IPS-20b (cell line): ENCODE measurements around the gene LANCL2.
A peak's percentile ranks its signal among the peaks of the same experiment; 100 is the strongest.
"Not testable (repeated sequence)": the region's sequence is repeated elsewhere in the genome, so short reads cannot be mapped to it uniquely, and the experiment has no call there.

ENCODE experiments used
- H3K27ac ChIP-seq: one replicate; pipeline ENCODE4 v1.5.1; 2013; ENCODE audit warnings: low read length
- H3K27me3 ChIP-seq: 2 replicates; pipeline ENCODE4 v1.6.1; 2013; ENCODE audit warnings: mild to moderate bottlenecking, low read length, inconsistent platforms; ENCODE audit not compliant: insufficient read depth
- H3K36me3 ChIP-seq: 2 replicates; pipeline ENCODE4 v1.6.1; 2013; ENCODE audit warnings: low read depth, mild to moderate bottlenecking, inconsistent platforms, low read length, moderate library complexity; ENCODE audit not compliant: insufficient read depth
- H3K4me1 ChIP-seq: 2 replicates; pipeline ENCODE4 v1.6.1; 2013; ENCODE audit warnings: mild to moderate bottlenecking, control low read depth, inconsistent platforms, low read length, moderate library complexity; ENCODE audit not compliant: insufficient read depth
- H3K4me3 ChIP-seq: 2 replicates; pipeline ENCODE4 v1.5.1; 2013; ENCODE audit warnings: mild to moderate bottlenecking, low read length, inconsistent platforms
- H3K9ac ChIP-seq: 2 replicates; pipeline ENCODE4 v1.6.1; 2013; ENCODE audit warnings: low read depth, mild to moderate bottlenecking, inconsistent platforms, low read length, moderate library complexity
- H3K9me3 ChIP-seq: 2 replicates; pipeline ENCODE4 v1.6.1; 2013; ENCODE audit warnings: mild to moderate bottlenecking, low read depth, low read length, inconsistent platforms; ENCODE audit not compliant: insufficient read depth

The LANCL2 gene

DNA sequence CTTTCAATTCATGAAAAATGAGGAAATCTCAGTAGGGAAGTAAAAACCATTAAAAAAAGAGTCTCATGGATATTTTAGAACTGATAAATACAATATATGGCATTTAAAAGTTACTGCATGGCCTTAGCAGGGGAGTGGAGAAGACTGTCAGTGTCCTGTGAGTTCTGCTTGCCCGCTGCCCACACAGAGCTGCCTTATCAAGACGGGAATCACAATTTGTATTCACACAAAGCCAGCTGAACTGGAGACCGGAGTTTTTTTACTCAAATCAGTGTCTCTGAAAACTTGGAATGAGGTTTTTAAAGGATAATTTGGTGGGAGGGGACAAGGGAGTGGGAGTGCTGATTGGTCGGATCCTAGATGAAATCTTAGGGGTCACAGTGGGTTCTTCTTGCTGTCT is 17.1 kb downstream of the LANCL2 start:
- Histone ChIP-seq H3K36me3 (0 out of 2 replicates have a peak, but pooled peaks cover 4% of the 10 kb centered on the region), H3K9me3 (peaks cover 38% of the 10 kb centered on the region), H3K27ac (no peak overlapping the region), H3K4me3 (no peak overlapping the region), H3K27me3 (no peaks in the 10 kb centered on the region), H3K9ac (no peak overlapping the region), H3K4me1 (peaks cover 7% of the 10 kb centered on the region)

- Histone ChIP-seq H3K4me3 (no peak overlapping the region), H3K4me1 (peaks cover 2% of the 10 kb centered on the region), H3K27me3 (no peaks in the 10 kb centered on the region), H3K27ac (no peak overlapping the region), H3K9me3 (peaks cover 67% of the 10 kb centered on the region), H3K36me3 (peaks cover 10% of the 10 kb centered on the region; the same call in 1 of the 2 replicates), H3K9ac (no peak overlapping the region)
Observed at GRCh38 chr7:55386541-55386940, 21.4 kb downstream of the LANCL2 start.

DNA sequence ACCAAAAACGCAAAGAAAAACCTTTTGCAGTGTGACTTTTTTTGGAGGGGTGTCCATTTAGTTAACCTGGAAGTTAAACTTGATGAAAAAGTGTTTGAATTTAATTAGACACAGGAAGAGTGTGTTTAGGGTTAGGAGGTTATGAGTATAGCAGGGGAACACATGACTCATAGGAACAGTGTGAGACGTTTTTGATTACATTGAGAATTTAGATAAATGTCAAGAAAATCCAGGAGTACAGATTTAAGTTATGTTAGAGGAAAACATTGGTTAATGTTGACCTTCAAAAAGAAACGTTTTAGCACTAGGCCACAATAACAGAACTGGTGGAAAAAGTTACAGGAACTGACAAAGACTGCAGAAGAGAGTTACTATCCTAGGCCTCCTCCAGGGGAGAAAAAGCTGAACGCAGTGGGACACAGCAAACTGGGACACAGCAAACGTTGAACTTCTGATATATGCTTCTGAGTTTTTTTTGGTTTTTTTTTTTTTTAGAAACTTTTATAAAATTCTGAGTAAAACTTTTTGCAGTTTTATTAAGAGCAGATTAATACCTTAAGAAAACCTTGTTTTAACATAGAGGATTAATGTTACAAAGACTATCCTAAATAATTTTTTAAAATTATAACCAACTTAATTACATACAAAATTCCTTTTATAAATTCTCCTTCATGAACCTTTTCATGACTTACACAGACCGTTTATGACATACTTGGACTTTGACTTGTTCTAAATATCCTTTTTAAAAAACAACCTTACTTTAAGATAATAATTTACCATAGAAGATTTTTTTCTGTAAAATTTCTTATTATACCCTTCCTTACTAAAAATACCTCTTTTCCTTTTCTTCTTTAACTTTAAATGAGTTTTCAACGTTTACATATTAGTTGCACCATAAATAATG is 22.2 kb downstream of the LANCL2 start:
- Histone ChIP-seq H3K4me1 (no peaks in the 10 kb centered on the region), H3K4me3 (0 out of 2 replicates have a peak overlapping the region, but pooled peaks have one; percentile 11)

DNA sequence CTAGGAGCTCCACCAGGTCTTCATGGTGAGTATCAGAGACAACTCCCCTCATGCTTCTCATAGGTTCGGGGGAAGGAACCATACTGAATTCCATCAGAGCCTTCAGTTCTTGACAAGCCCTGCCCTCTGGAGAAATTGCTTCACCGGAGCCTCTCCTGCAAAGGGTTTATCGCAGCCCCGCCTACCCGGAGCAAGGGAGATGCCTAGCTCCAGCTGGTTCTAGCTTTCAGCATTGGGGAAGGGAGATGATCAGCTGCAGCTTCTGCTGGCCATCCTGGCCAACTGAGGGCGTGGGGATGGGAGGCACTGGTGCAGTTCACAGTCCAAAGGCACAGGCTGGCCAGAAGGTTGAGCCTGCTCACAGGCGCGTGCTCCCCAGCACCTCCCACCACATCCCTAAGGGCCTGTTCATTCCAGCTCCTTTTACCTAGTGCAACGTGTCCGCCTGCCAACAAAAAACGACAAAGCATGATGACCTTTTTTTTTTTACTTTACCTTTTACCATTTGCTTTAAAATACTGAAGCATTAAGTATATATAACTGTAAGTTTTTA is 31.2 kb downstream of the LANCL2 start:
- Histone ChIP-seq H3K9me3 (no peaks in the 10 kb centered on the region; the same call in 1 of the 2 replicates), H3K9ac (no peak overlapping the region), H3K4me1 (no peaks in the 10 kb centered on the region), H3K27me3 (no peaks in the 10 kb centered on the region), H3K4me3 (no peak overlapping the region), H3K36me3 (peaks cover 36% of the 10 kb centered on the region), H3K27ac (no peak overlapping the region)

More for the DNA sequence above, 22.2 kb downstream of the LANCL2 start:
- Histone ChIP-seq H3K36me3 (peaks cover 15% of the 10 kb centered on the region), H3K27me3 (no peaks in the 10 kb centered on the region), H3K9me3 (peaks cover 65% of the 10 kb centered on the region), H3K9ac (no peak overlapping the region), H3K27ac (no peak overlapping the region)

GRCh38 chr7:55397617-55398016 is 32.5 kb downstream of the LANCL2 start:
- no peak overlapping the region for H3K4me3 ChIP-seq
- no peak overlapping the region for H3K27ac ChIP-seq
- peaks cover 26% of the 10 kb centered on the region for H3K36me3 ChIP-seq
- no peaks in the 10 kb centered on the region for H3K27me3 ChIP-seq
- no peaks in the 10 kb centered on the region; the same call in 1 of the 2 replicates for H3K9me3 ChIP-seq
- no peaks in the 10 kb centered on the region for H3K4me1 ChIP-seq
- no peak overlapping the region for H3K9ac ChIP-seq

- Histone ChIP-seq H3K27ac (no peak overlapping the region), H3K4me3 (no peak overlapping the region), H3K9ac (no peak overlapping the region), H3K9me3 (peaks cover 3% of the 10 kb centered on the region; the same call in 1 of the 2 replicates), H3K4me1 (no peaks in the 10 kb centered on the region), H3K27me3 (no peaks in the 10 kb centered on the region), H3K36me3 (peaks cover 30% of the 10 kb centered on the region)
Observed at GRCh38 chr7:55400191-55400590, 35.1 kb downstream of the LANCL2 start.

DNA sequence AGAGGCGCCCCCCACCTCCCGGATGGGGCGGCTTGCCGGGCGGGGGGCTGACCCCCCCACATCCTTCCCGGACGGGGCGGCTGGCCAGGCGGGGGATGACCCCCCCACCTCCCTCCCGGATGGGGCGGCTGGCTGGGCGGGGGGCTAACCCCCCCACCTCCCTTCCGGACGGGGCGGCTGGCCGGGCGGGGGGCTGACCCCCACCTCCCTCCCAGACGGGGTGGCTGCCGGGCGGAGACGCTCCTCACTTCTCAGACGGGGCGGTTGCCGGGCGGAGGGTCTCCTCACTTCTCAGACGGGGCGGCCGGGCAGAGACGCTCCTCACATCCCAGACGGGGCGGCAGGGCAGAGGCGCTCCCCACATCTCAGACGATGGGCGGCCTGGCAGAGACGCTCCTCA is 37.4 kb downstream of the LANCL2 start:
- not testable (repeated sequence) for H3K9me3 ChIP-seq, H3K9ac ChIP-seq, H3K4me3 ChIP-seq, H3K27ac ChIP-seq, H3K27me3 ChIP-seq, H3K4me1 ChIP-seq
- H3K36me3 ChIP-seq = peaks cover 22% of the 10 kb centered on the region

- Histone ChIP-seq H3K9me3 (0 out of 2 replicates have a peak, but pooled peaks cover 3% of the 10 kb centered on the region), H3K36me3 (peaks cover 12% of the 10 kb centered on the region), H3K9ac (no peak overlapping the region), H3K27ac (no peak overlapping the region), H3K27me3 (no peaks in the 10 kb centered on the region), H3K4me1 (no peaks in the 10 kb centered on the region), H3K4me3 (no peak overlapping the region)
Observed at GRCh38 chr7:55405856-55406541, 40.9 kb downstream of the LANCL2 start.

DNA sequence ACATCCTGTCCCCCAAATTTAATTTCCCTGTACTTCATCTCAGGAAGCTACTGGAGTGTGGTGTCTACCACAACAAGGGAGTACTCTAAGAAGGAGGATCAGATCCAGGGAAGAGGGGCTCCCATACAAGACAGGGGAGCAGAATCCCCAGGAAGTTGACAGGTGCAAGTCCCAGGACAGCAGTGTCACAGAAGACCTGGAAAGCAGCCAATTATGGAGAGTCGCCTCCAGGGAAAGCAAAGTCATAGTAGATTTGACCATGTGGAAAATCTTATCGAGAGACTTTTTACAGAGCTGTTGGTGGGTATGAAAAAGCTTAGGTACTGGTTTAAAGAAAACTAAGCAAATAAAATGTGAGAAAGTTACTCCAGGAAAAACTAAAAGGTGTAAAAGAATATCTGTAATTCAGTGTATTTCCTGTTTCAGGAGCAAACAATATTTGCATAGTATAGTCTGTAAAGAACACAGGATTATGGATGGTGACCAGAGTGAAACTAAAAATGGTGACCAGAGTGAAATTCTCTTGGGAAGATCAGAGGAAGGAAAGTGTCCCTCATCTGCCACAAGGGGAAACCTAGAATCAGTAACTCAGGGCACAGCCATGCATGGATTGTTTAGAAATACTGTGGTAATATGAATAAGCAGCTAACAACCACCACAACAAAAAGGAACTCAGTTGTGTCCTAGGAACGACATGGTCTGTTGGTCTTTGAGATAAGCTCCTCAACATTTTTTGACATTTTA is 44.5 kb downstream of the LANCL2 start:
- no peaks in the 10 kb centered on the region for H3K9me3 ChIP-seq
- H3K4me3 ChIP-seq = no peak overlapping the region
- no peaks in the 10 kb centered on the region for H3K27me3 ChIP-seq
- no peak overlapping the region for H3K9ac ChIP-seq
- peaks cover 18% of the 10 kb centered on the region for H3K36me3 ChIP-seq
- H3K27ac ChIP-seq = no peak overlapping the region
- H3K4me1 ChIP-seq = no peaks in the 10 kb centered on the region

GRCh38 chr7:55410667-55411239 is 45.6 kb downstream of the LANCL2 start:
- Histone ChIP-seq H3K4me3 (no peak overlapping the region), H3K4me1 (no peaks in the 10 kb centered on the region), H3K27me3 (no peaks in the 10 kb centered on the region), H3K9me3 (no peaks in the 10 kb centered on the region), H3K36me3 (peaks cover 14% of the 10 kb centered on the region), H3K9ac (no peak overlapping the region), H3K27ac (no peak overlapping the region)

GRCh38 chr7:55411844-55412243 is 46.7 kb downstream of the LANCL2 start:
- H3K9ac ChIP-seq = no peak overlapping the region
- H3K36me3 ChIP-seq = peaks cover 14% of the 10 kb centered on the region
- H3K9me3 ChIP-seq = no peaks in the 10 kb centered on the region
- H3K4me1 ChIP-seq = no peaks in the 10 kb centered on the region
- no peak overlapping the region for H3K4me3 ChIP-seq
- H3K27me3 ChIP-seq = no peaks in the 10 kb centered on the region
- no peak overlapping the region for H3K27ac ChIP-seq
